Ammon's horn (tissue), 1 donor: ENCODE results near the gene LRCH4.

Experiments used
- DNase-seq: peaks from one replicate; pipeline ENCODE4 v3.0.0-alpha.2; 2016; ENCODE audit warnings: low spot score

The LRCH4 gene

GRCh38 chr7:100582041-100582579 lies 3.8 kb downstream of the LRCH4 start:
- DNase-seq: no peak

GRCh38 chr7:100580466-100581283 lies 5.3 kb downstream of the LRCH4 start:
- no peak for DNase-seq

GRCh38 chr7:100578246-100579183 lies 7.4 kb downstream of the LRCH4 start:
- DNase-seq: no peak

GRCh38 chr7:100577507-100577906 lies 8.4 kb downstream of the LRCH4 start:
- no peak for DNase-seq

GRCh38 chr7:100577103-100577502 lies 8.8 kb downstream of the LRCH4 start:
- DNase-seq: no peak

- DNase-seq: no peak
These were observed 9.4 kb downstream of the LRCH4 start for GRCh38 chr7:100576384-100576993.

- DNase-seq: no peak
These were observed 10.1 kb downstream of the LRCH4 start for GRCh38 chr7:100575746-100576383.

- no peak for DNase-seq
These were observed 10.7 kb downstream of the LRCH4 start for GRCh38 chr7:100575206-100575631.

GRCh38 chr7:100574362-100575205 lies 11.3 kb downstream of the LRCH4 start:
- DNase-seq: no peak

GRCh38 chr7:100573691-100574361 lies 12.1 kb downstream of the LRCH4 start, which contains the start of gene SAP25:
Gene SAP25, minus strand, starts transcription at chr7:100573900. Its CDS starts 158 bp downstream, at chr7:100573742.
- DNase-seq: no peak

GRCh38 chr7:100572949-100573675 lies 12.8 kb downstream of the LRCH4 start:
- no peak for DNase-seq

GRCh38 chr7:100572281-100572948 lies 13.5 kb downstream of the LRCH4 start:
- DNase-seq: no peak

- DNase-seq: no peak
These were observed 14.2 kb downstream of the LRCH4 start for GRCh38 chr7:100571829-100572116.

GRCh38 chr7:100570954-100571828 lies 14.7 kb downstream of the LRCH4 start:
- no peak for DNase-seq

- DNase-seq: peak; percentile 83
These were observed 16.8 kb downstream of the LRCH4 start for GRCh38 chr7:100568896-100569844.

- no peak for DNase-seq
These were observed 17.6 kb downstream of the LRCH4 start for GRCh38 chr7:100568176-100568895.
